ENCODE measurements around the gene NNAT. TPM values are rescaled to one million over a fixed set of nuclear protein-coding genes. Genes with fewer than 3 reads are reported as not detected.
"Not testable (repeated sequence)": the region's sequence is repeated elsewhere in the genome, so short reads cannot be mapped to it uniquely, and the experiment has no call there.

The NNAT gene
- total and polyA plus RNA-seq, 8 donors, result 2.8 to 65.2 (median 9.0) TPM

DNA sequence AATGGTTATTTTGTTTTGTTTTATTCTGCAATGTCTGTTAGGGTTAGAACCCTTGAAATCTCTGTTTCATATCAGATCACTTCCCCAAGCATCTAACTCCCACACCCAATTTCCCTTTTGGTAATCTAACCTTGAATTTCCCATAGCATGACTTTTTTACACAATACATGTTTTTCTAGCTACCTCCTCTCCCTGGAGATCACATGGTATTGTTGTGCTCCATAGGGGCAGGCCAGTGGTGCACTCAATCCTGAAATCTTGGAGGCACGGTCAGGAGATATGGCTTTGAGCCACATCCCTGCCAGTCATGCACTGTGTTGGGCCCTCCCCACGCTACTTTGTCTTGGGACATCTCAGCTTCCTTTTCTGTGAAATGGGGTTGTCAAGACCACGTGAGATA is 36.7 kb upstream of the NNAT start:
- TF ChIP-seq POLR2AphosphoS5 (IDR thresholded peaks at IDR 0.05), result no peak
- TF ChIP-seq EP300 (IDR thresholded peaks at IDR 0.05), result no peak
- no peak for TF ChIP-seq POLR2A (IDR thresholded peaks at IDR 0.05)
- TF ChIP-seq, protein P1, sequence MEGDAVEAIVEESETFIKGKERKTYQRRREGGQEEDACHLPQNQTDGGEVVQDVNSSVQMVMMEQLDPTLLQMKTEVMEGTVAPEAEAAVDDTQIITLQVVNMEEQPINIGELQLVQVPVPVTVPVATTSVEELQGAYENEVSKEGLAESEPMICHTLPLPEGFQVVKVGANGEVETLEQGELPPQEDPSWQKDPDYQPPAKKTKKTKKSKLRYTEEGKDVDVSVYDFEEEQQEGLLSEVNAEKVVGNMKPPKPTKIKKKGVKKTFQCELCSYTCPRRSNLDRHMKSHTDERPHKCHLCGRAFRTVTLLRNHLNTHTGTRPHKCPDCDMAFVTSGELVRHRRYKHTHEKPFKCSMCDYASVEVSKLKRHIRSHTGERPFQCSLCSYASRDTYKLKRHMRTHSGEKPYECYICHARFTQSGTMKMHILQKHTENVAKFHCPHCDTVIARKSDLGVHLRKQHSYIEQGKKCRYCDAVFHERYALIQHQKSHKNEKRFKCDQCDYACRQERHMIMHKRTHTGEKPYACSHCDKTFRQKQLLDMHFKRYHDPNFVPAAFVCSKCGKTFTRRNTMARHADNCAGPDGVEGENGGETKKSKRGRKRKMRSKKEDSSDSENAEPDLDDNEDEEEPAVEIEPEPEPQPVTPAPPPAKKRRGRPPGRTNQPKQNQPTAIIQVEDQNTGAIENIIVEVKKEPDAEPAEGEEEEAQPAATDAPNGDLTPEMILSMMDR (IDR thresholded peaks at IDR 0.05), result no peak
- intact Hi-C loops (cut with DNase I; ENCODE audit: low total_unique reads), result no loop called here

GRCh38 chr20:37486209-37486608 is 34.8 kb upstream of the NNAT start:
- WGBS, 5 donors, result 85 to 96% (median 92%) methylated on average over 1 of the region's 1 CpG
- DNase-seq; H3K27me3 ChIP-seq; H3K27ac ChIP-seq; H3K9me3 ChIP-seq; H3K4me3 ChIP-seq; H3K4me1 ChIP-seq; intact Hi-C loops (cut with DNase I; ENCODE audit: low total_unique reads); H3K36me3 ChIP-seq: not testable (repeated sequence)

More for the DNA sequence above, 36.7 kb upstream of the NNAT start:
- H3K4me3 ChIP-seq, result no peak overlapping the region
- H3K27ac ChIP-seq, result no peak overlapping the region
- H3K4me1 ChIP-seq, result no peaks in the 10 kb centered on the region
- no peaks in the 10 kb centered on the region for H3K36me3 ChIP-seq
- no peaks in the 10 kb centered on the region for H3K27me3 ChIP-seq
- H3K9me3 ChIP-seq, result no peaks in the 10 kb centered on the region
- DNase-seq, result no peak
- WGBS, 5 donors, result 30 to 52% (median 39%) methylated on average over 3 of the region's 3 CpGs

DNA sequence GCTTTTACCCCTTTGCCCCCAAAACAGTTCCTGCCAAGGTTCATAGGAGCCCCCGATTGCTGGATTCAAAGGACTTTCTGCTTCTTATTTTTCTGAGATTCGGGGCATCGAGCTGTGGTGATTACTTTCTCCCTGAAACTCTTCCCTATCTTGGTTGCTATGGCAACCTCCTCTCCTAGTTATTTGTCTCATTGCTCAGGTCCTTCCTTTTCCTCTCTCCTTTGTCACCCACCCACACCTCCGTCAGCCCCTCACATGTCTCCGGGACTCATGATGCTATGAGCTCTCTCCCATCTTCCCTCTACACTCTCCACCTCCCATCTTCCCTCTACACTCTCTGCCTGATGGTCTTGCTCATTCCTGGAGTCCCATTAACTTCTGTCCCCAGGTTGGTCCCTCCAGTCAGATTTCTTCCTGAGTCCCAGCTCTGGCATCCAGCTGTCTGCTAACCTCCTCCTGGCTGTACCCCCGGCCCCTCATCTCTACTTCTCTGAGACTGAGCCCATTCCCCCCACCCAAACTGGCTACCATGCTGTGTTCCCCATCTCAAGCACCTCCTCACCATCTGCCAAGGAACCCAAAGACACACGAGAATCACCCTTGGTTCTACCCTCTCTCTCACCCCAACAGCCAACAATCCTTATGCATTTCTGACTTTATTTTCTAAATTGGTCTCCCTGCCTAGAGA is 30.2 kb upstream of the NNAT start:
- TF ChIP-seq, protein P1 (IDR thresholded peaks at IDR 0.05), result no peak
- TF ChIP-seq POLR2AphosphoS5 (IDR thresholded peaks at IDR 0.05) (no peak), POLR2A (IDR thresholded peaks at IDR 0.05) (no peak), EP300 (IDR thresholded peaks at IDR 0.05) (no peak)
- 69 to 75% (median 74%) methylated on average over 7 of the region's 7 CpGs for WGBS, 5 donors
- intact Hi-C loops (cut with DNase I; ENCODE audit: low total_unique reads), result no loop called here

DNA sequence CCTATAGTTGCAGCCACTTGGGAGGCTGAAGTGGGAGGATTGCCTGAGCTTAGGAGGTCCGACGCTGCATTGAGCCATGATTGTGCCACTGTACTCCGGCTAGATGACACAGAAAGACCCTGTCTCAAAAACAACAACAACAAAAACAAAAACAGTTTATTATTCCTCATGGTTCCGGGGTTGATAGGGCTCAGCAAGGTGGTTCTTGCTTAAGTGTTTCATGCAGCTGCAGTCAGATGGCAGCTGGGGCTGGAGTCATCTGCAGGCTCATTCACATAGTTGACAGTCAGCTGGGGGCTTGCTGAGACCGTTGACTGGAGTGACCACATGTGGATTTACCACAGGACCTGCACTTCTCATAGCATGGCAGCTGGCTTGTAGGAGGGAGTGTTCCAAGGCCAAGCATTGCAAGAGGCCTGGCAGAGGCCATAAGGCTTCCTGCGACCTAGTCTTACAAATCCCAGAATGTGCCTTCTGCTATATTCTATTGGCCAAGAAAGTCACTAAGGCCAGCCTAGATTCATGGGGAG is 28.9 kb upstream of the NNAT start:
- Histone ChIP-seq H3K4me3 (no peak overlapping the region), H3K9me3 (no peaks in the 10 kb centered on the region), H3K27me3 (no peaks in the 10 kb centered on the region), H3K36me3 (peaks cover 0 to 10% (median 6%) of the 10 kb centered on the region in 4 donors), H3K4me1 (no peaks in the 10 kb centered on the region), H3K27ac (no peak overlapping the region)
- DNase-seq, result no peak
- WGBS, 5 donors, result 85 to 94% (median 93%) methylated on average over 6 of the region's 6 CpGs
- intact Hi-C loops (cut with DNase I; ENCODE audit: low total_unique reads), result no loop called here
- TF ChIP-seq POLR2AphosphoS5 (IDR thresholded peaks at IDR 0.05) (no peak), POLR2A (IDR thresholded peaks at IDR 0.05) (no peak), EP300 (IDR thresholded peaks at IDR 0.05) (no peak)
- TF ChIP-seq, protein P1 (IDR thresholded peaks at IDR 0.05), result no peak

More for the DNA sequence above, 30.2 kb upstream of the NNAT start:
- Histone ChIP-seq H3K4me3 (no peak overlapping the region), H3K4me1 (no peaks in the 10 kb centered on the region), H3K27ac (no peak overlapping the region), H3K27me3 (no peaks in the 10 kb centered on the region), H3K9me3 (no peaks in the 10 kb centered on the region), H3K36me3 (peaks cover 0 to 10% (median 6%) of the 10 kb centered on the region in 4 donors)
- no peak for DNase-seq

- Histone ChIP-seq H3K9me3 (no peaks in the 10 kb centered on the region), H3K27me3 (no peaks in the 10 kb centered on the region), H3K4me3 (no peak overlapping the region), H3K4me1 (no peaks in the 10 kb centered on the region), H3K27ac (no peak overlapping the region), H3K36me3 (peaks cover 0 to 10% (median 6%) of the 10 kb centered on the region in 4 donors)
- intact Hi-C loops (cut with DNase I; ENCODE audit: low total_unique reads), result no loop called here
- no peak for DNase-seq
- TF ChIP-seq POLR2A (IDR thresholded peaks at IDR 0.05) (no peak), POLR2AphosphoS5 (IDR thresholded peaks at IDR 0.05) (no peak), EP300 (IDR thresholded peaks at IDR 0.05) (no peak)
- TF ChIP-seq, protein P1 (IDR thresholded peaks at IDR 0.05), result no peak
- 46 to 73% (median 71%) methylated on average over 2 of the region's 2 CpGs for WGBS, 5 donors
Observed at GRCh38 chr20:37492945-37493344, 28.1 kb upstream of the NNAT start.

Measured in stomach (tissue), 9 donors.